SKM-1 (cell line): ENCODE measurements around the gene MED13L.

Experiments
- DNase-seq: peaks from one replicate; lab custom pipeline; 2025; ENCODE audit not compliant: unreplicated experiment; lab: John Stamatoyannopoulos, UW

MED13L gene

GRCh38 chr12:115953450-115953849 is 324.0 kb downstream of the MED13L start:
- no peak for DNase-seq

- DNase-seq = no peak
Observed at GRCh38 chr12:115953031-115953430, 324.5 kb downstream of the MED13L start.

GRCh38 chr12:115950959-115951358 is 326.5 kb downstream of the MED13L start:
- DNase-seq = no peak

GRCh38 chr12:115949675-115950074 is 327.8 kb downstream of the MED13L start:
- no peak for DNase-seq

GRCh38 chr12:115947696-115948062 is 329.8 kb downstream of the MED13L start:
- DNase-seq = no peak

GRCh38 chr12:115946867-115947695 is 330.4 kb downstream of the MED13L start:
- no peak for DNase-seq

GRCh38 chr12:115946092-115946491 is 331.4 kb downstream of the MED13L start:
- DNase-seq = no peak

- DNase-seq = no peak
Observed at GRCh38 chr12:115945491-115945885, 332.0 kb downstream of the MED13L start.

GRCh38 chr12:115944837-115945490 is 332.5 kb downstream of the MED13L start:
- no peak for DNase-seq

GRCh38 chr12:115944392-115944742 is 333.1 kb downstream of the MED13L start:
- no peak for DNase-seq

- DNase-seq = no peak
Observed at GRCh38 chr12:115943630-115944391, 333.7 kb downstream of the MED13L start.

- DNase-seq = no peak
Observed at GRCh38 chr12:115943310-115943629, 334.2 kb downstream of the MED13L start.

GRCh38 chr12:115942346-115942745 is 335.1 kb downstream of the MED13L start:
- no peak for DNase-seq

GRCh38 chr12:115941362-115941761 is 336.1 kb downstream of the MED13L start:
- no peak for DNase-seq

GRCh38 chr12:115938794-115939377 is 338.6 kb downstream of the MED13L start:
- DNase-seq = no peak

GRCh38 chr12:115936997-115937916 is 340.2 kb downstream of the MED13L start:
- no peak for DNase-seq

GRCh38 chr12:115934877-115935276 is 342.6 kb downstream of the MED13L start:
- no peak for DNase-seq

- no peak for DNase-seq
Observed at GRCh38 chr12:115934046-115934445, 343.4 kb downstream of the MED13L start.

GRCh38 chr12:115932066-115932465 is 345.4 kb downstream of the MED13L start:
- DNase-seq = no peak

GRCh38 chr12:115930336-115930735 is 347.2 kb downstream of the MED13L start:
- no peak for DNase-seq
